ENCODE data around the gene MUC4. TPM values are rescaled to one million over a fixed set of nuclear protein-coding genes. Genes with fewer than 3 reads are reported as not detected.
A peak's percentile ranks its signal among the peaks of the same experiment; 100 is the strongest.
"Not testable (repeated sequence)": the region's sequence is repeated elsewhere in the genome, so short reads cannot be mapped to it uniquely, and the experiment has no call there.

Gene MUC4
- total and polyA plus RNA-seq, 12 donors, result 0.03 to 0.17 (median 0.09) TPM; not detected in 6

GRCh38 chr3:195806211-195806915, 5.4 kb downstream of the MUC4 start:
- no peak for DNase-seq
- WGBS, 4 donors, result 49 to 68% (median 60%) methylated on average over 11 of the region's 11 CpGs
- intact Hi-C loops (cut with DNase I), result no loop called here
- TF ChIP-seq POLR2A (IDR thresholded peaks at IDR 0.05) (no peak), CTCF (IDR thresholded peaks at IDR 0.05) (no peak)
- no peak overlapping the region for H3K27ac ChIP-seq
- H3K9me3 ChIP-seq (replicated peaks in 1 of 3), result no peaks in the 10 kb centered on the region
- H3K4me3 ChIP-seq, result no peak overlapping the region
- no peaks in the 10 kb centered on the region for H3K36me3 ChIP-seq (replicated peaks in 1 of 2)
- H3K27me3 ChIP-seq, result no peaks in the 10 kb centered on the region
- peaks cover 0 to 5% of the 10 kb centered on the region in 2 donors for H3K4me1 ChIP-seq (replicated peaks in 1 of 2)

- H3K27me3 ChIP-seq; H3K36me3 ChIP-seq (replicated peaks in 1 of 2); H3K4me1 ChIP-seq (replicated peaks in 1 of 2); DNase-seq; H3K9me3 ChIP-seq (replicated peaks in 1 of 3); intact Hi-C loops (cut with DNase I); H3K27ac ChIP-seq; H3K4me3 ChIP-seq: not testable (repeated sequence)
- 59 to 84% (median 67%) methylated on average over 5 of the region's 5 CpGs for WGBS, 4 donors
Observed at GRCh38 chr3:195805588-195805987, 6.1 kb downstream of the MUC4 start.

- no peak overlapping the region for H3K4me3 ChIP-seq
- DNase-seq, result no peak
- H3K9me3 ChIP-seq (replicated peaks in 1 of 3), result no peaks in the 10 kb centered on the region
- no peak overlapping the region for H3K27ac ChIP-seq
- H3K36me3 ChIP-seq (replicated peaks in 1 of 2), result no peaks in the 10 kb centered on the region
- H3K4me1 ChIP-seq (replicated peaks in 1 of 2), result peaks cover 0 to 5% of the 10 kb centered on the region in 2 donors
- no peaks in the 10 kb centered on the region for H3K27me3 ChIP-seq
- WGBS, 4 donors, result 93 to 97% (median 95%) methylated on average over 13 to 14 of the region's 14 CpGs
- intact Hi-C loops (cut with DNase I), result no loop called here
- TF ChIP-seq CTCF (IDR thresholded peaks at IDR 0.05) (no peak), POLR2A (IDR thresholded peaks at IDR 0.05) (no peak)
Observed at GRCh38 chr3:195805181-195805580, 6.5 kb downstream of the MUC4 start.

- Histone ChIP-seq H3K27ac (no peak overlapping the region), H3K4me3 (no peak overlapping the region), H3K27me3 (no peaks in the 10 kb centered on the region), H3K9me3 (replicated peaks in 1 of 3) (no peaks in the 10 kb centered on the region), H3K36me3 (replicated peaks in 1 of 2) (no peaks in the 10 kb centered on the region), H3K4me1 (replicated peaks in 1 of 2) (peaks cover 0 to 5% of the 10 kb centered on the region in 2 donors)
- intact Hi-C loops (cut with DNase I), result no loop called here
- no peak for TF ChIP-seq CTCF (IDR thresholded peaks at IDR 0.05)
- no peak for TF ChIP-seq POLR2A (IDR thresholded peaks at IDR 0.05)
- DNase-seq, result peak in 1 of 7 donors; percentile 10
- WGBS, 4 donors, result 85 to 86% (median 86%) methylated on average over 20 of the region's 20 CpGs
Observed at GRCh38 chr3:195803289-195803908, 8.3 kb downstream of the MUC4 start.
